Brain microvascular endothelial cell (primary cell): ENCODE data around the gene CUEDC2.

ENCODE experiments used
- DNase-seq: peaks from one replicate; pipeline ENCODE4 v3.0.0-alpha.2; 2020
- H3K27ac ChIP-seq: fragments of 250-450 bp; sonication (Bioruptor Pico); 2 replicates; pipeline ENCODE4 v1.5.1; 2020; ENCODE audit warnings: mild to moderate bottlenecking, moderate library complexity
- H3K27me3 ChIP-seq: fragments of 250-450 bp; sonication (Bioruptor Pico); replicated peaks from 2 replicates; pipeline ENCODE4 v1.5.1; 2020; ENCODE audit warnings: mild to moderate bottlenecking
- H3K36me3 ChIP-seq: fragments of 250-450 bp; sonication (Bioruptor Pico); replicated peaks from 2 replicates; pipeline ENCODE4 v1.5.1; 2020; ENCODE audit warnings: mild to moderate bottlenecking
- H3K4me3 ChIP-seq: 2 replicates; pipeline ENCODE4 v1.5.1; 2011; ENCODE audit warnings: low read depth, mild to moderate bottlenecking, control low read depth, low read length, moderate library complexity
- CTCF ChIP-seq: IDR thresholded peaks from 2 replicates; pipeline ENCODE4 v1.5.1; 2011; ENCODE audit warnings: low read depth, mild to moderate bottlenecking, moderate library complexity, low read length, control low read depth, inconsistent platforms; ENCODE audit errors: missing control alignments
- in situ Hi-C: cut with HindIII; loops from 2 replicates; pipeline ENCODE4 v1.10.0; 2017; ENCODE audit warnings: low sequenced_read_pairs, low pct_ligation_motif_present

Gene CUEDC2

GRCh38 chr10:102408728-102409603 is 23.4 kb downstream of the CUEDC2 start:
- H3K36me3 ChIP-seq, result no peaks in the 10 kb centered on the region
- peak overlapping the region; percentile 44 for H3K4me3 ChIP-seq
- H3K27ac ChIP-seq, result no peak overlapping the region
- H3K27me3 ChIP-seq, result peaks cover 26% of the 10 kb centered on the region
- in situ Hi-C loops, result no loop called here
- DNase-seq, result peak; percentile 17
- no peak for TF ChIP-seq CTCF

- TF ChIP-seq CTCF, result no peak
- peak overlapping the region; percentile 44 for H3K4me3 ChIP-seq
- DNase-seq, result no peak
- in situ Hi-C loops, result no loop called here
- peaks cover 26% of the 10 kb centered on the region for H3K27me3 ChIP-seq
- H3K36me3 ChIP-seq, result no peaks in the 10 kb centered on the region
- no peak overlapping the region for H3K27ac ChIP-seq
These were observed 24.1 kb downstream of the CUEDC2 start for GRCh38 chr10:102408131-102408727.

- H3K36me3 ChIP-seq, result no peaks in the 10 kb centered on the region
These were observed 24.8 kb downstream of the CUEDC2 start for GRCh38 chr10:102407425-102408130.

GRCh38 chr10:102406815-102407214 is 25.6 kb downstream of the CUEDC2 start:
- in situ Hi-C loops, result no loop called here
- Histone ChIP-seq H3K27ac (no peak overlapping the region), H3K27me3 (peaks cover 20% of the 10 kb centered on the region), H3K4me3 (no peak overlapping the region), H3K36me3 (no peaks in the 10 kb centered on the region)
- TF ChIP-seq CTCF, result no peak
- no peak for DNase-seq

More at GRCh38 chr10:102407425-102408130, 24.8 kb downstream of the CUEDC2 start:
- in situ Hi-C loops, result no loop called here
- DNase-seq, result no peak
- Histone ChIP-seq H3K4me3 (no peak overlapping the region), H3K27ac (no peak overlapping the region), H3K27me3 (peaks cover 26% of the 10 kb centered on the region)
- TF ChIP-seq CTCF, result no peak

- Histone ChIP-seq H3K27ac (no peak overlapping the region), H3K36me3 (peaks cover 11% of the 10 kb centered on the region), H3K27me3 (peaks cover 13% of the 10 kb centered on the region), H3K4me3 (no peak overlapping the region)
- TF ChIP-seq CTCF, result no peak
- in situ Hi-C loops, result no loop called here
- no peak for DNase-seq
These were observed 26.7 kb downstream of the CUEDC2 start for GRCh38 chr10:102405632-102406031.
